H1 (cell line): ENCODE results near the gene IGFBP3. TPM values are rescaled to one million over a fixed set of nuclear protein-coding genes. Genes with fewer than 3 reads are reported as not detected.

Experiments
- CTCF ChIA-PET: fragments of 300-600 bp; sonication (Branson Sonifier 250); formaldehyde crosslinking; loops from one replicate; lab custom pipeline; 2021; ENCODE audit not compliant: partially characterized antibody; lab: Charles Lee
- POLR2A ChIA-PET: fragments of 300-600 bp; sonication (Branson Sonifier 250); formaldehyde crosslinking; loops from one replicate; lab custom pipeline; 2021; ENCODE audit warnings: inconsistent platforms; ENCODE audit not compliant: partially characterized antibody; lab: Charles Lee
- DNase-seq, 2 experiments: peaks; one replicate each; pipeline versions ENCODE4 v3.0.0 to v3.0.0-alpha.2; 2010 to 2022; ENCODE audit warnings: low spot score in 2 of 2, low read depth in 1 of 2, mixed read lengths in 1 of 2
- FAIRE-seq: peaks from 2 replicates; lab custom pipeline; 2011; peaks lifted over from hg19 to GRCh38; lab: Jason Lieb, UNC
- H2AFZ ChIP-seq: 2 replicates; pipeline ENCODE4 v1.8.1; 2012; ENCODE audit warnings: low read length, inconsistent platforms
- H2AK5ac ChIP-seq: 2 replicates; pipeline ENCODE4 v1.6.1; 2013; ENCODE audit warnings: low read depth, low read length
- H2BK120ac ChIP-seq: replicated peaks from 2 replicates; pipeline ENCODE3; 2013; ENCODE audit warnings: low read depth, low read length, inconsistent platforms
- H2BK12ac ChIP-seq: 2 replicates; pipeline ENCODE4 v1.6.1; 2013; ENCODE audit warnings: low read depth, low read length
- H2BK15ac ChIP-seq: 2 replicates; pipeline ENCODE4 v1.6.1; 2013; ENCODE audit warnings: low read length
- H2BK20ac ChIP-seq: 2 replicates; pipeline ENCODE4 v1.6.1; 2013; ENCODE audit warnings: low read length
- H2BK5ac ChIP-seq: 2 replicates; pipeline ENCODE4 v1.6.1; 2013; ENCODE audit warnings: low read depth, low read length
- H3K14ac ChIP-seq: 2 replicates; pipeline ENCODE4 v1.6.1; 2013; ENCODE audit warnings: inconsistent platforms; ENCODE audit not compliant: insufficient read length
- H3K18ac ChIP-seq: 2 replicates; pipeline ENCODE4 v1.6.1; 2013; ENCODE audit warnings: low read length; ENCODE audit errors: extremely low read depth
- H3K23ac ChIP-seq: 2 replicates; pipeline ENCODE4 v1.6.1; 2013; ENCODE audit warnings: inconsistent platforms; ENCODE audit not compliant: insufficient read length
- H3K23me2 ChIP-seq: 2 replicates; pipeline ENCODE4 v1.6.1; 2013; ENCODE audit warnings: low read depth, low read length
- H3K27ac ChIP-seq: 2 replicates; pipeline ENCODE4 v1.6.1; 2011; ENCODE audit warnings: low read depth, low read length, inconsistent platforms
- H3K27me3 ChIP-seq, 4 experiments: replicated peaks in 1 of 4; 1 replicate in 1 of 4; 2 replicates in 3 of 4; pipeline versions ENCODE4 v1.6.1 to v1.8.1; 2011 to 2013; ENCODE audit warnings: low read length in 3 of 4, mild to moderate bottlenecking in 3 of 4, inconsistent platforms in 2 of 4, mixed read lengths in 2 of 4, moderate library complexity in 1 of 4; ENCODE audit not compliant: control insufficient read depth in 3 of 4, insufficient read depth in 3 of 4; ENCODE audit errors: extremely low read depth in 1 of 4
- H3K36me3 ChIP-seq, 4 experiments: 2 replicates each; pipeline versions ENCODE4 v1.6.1 to v1.8.1; 2011 to 2013; ENCODE audit warnings: mild to moderate bottlenecking in 4 of 4, low read length in 3 of 4, moderate library complexity in 2 of 4, control low read depth in 1 of 4, inconsistent platforms in 1 of 4; ENCODE audit not compliant: insufficient read depth in 4 of 4, control insufficient read depth in 2 of 4
- H3K4ac ChIP-seq: replicated peaks from 2 replicates; pipeline ENCODE3; 2013; ENCODE audit warnings: low read length, low read depth, mixed read lengths, inconsistent platforms; ENCODE audit not compliant: insufficient read length
- H3K4me1 ChIP-seq, 4 experiments: replicated peaks in 1 of 4; 1 replicate in 1 of 4; 2 replicates in 3 of 4; pipeline versions ENCODE4 v1.6.1 to v1.8.1; 2011 to 2013; ENCODE audit warnings: low read length in 3 of 4, inconsistent platforms in 2 of 4, mixed read lengths in 1 of 4; ENCODE audit not compliant: insufficient read depth in 4 of 4, control insufficient read depth in 3 of 4
- H3K4me2 ChIP-seq, 2 experiments: 2 replicates each; pipeline versions ENCODE4 v1.6.1 to v1.8.1; 2011 to 2013; ENCODE audit warnings: low read depth in 2 of 2, low read length in 2 of 2, control low read depth in 1 of 2, inconsistent platforms in 1 of 2, mild to moderate bottlenecking in 1 of 2; ENCODE audit not compliant: insufficient read depth in 1 of 2
- H3K4me3 ChIP-seq, 4 experiments: fragments of 200-600, 300-600 bp in 1 of 4; sonication (generic), shearing (Covaris generic), sonication (Bioruptor Twin) in 1 of 4; 2 replicates each; pipeline versions ENCODE4 v1.5.1 to v1.8.1; 2011 to 2016; ENCODE audit warnings: low read length in 4 of 4, low read depth in 3 of 4, control low read depth in 2 of 4, inconsistent platforms in 2 of 4, mild to moderate bottlenecking in 2 of 4, mixed read lengths in 1 of 4, moderate library complexity in 1 of 4; ENCODE audit not compliant: insufficient read depth in 2 of 4; ENCODE audit errors: extremely low read depth in 1 of 4
- H3K56ac ChIP-seq: replicated peaks from 2 replicates; pipeline ENCODE3; 2013; ENCODE audit warnings: low read depth, mild to moderate bottlenecking, mixed read lengths, low read length, inconsistent platforms; ENCODE audit not compliant: insufficient read length
- H3K79me1 ChIP-seq: 2 replicates; pipeline ENCODE4 v1.6.1; 2013; ENCODE audit warnings: low read depth, low read length, control low read depth
- H3K79me2 ChIP-seq, 2 experiments: 2 replicates each; pipeline versions ENCODE4 v1.6.1 to v1.8.1; 2012 to 2013; ENCODE audit warnings: low read length in 2 of 2, mild to moderate bottlenecking in 2 of 2, inconsistent platforms in 1 of 2; ENCODE audit not compliant: insufficient read depth in 2 of 2, control insufficient read depth in 1 of 2
- H3K9ac ChIP-seq, 4 experiments: replicated peaks in 1 of 4; 1 replicate in 1 of 4; 2 replicates in 3 of 4; pipeline versions ENCODE4 v1.6.1 to v1.8.1; 2011 to 2013; ENCODE audit warnings: low read depth in 3 of 4, low read length in 3 of 4, control low read depth in 2 of 4, mild to moderate bottlenecking in 2 of 4, moderate library complexity in 2 of 4, inconsistent platforms in 1 of 4; ENCODE audit errors: extremely low read depth in 1 of 4
- H3K9me3 ChIP-seq, 2 experiments: 2 replicates each; pipeline versions ENCODE4 v1.6.1 to v1.8.1; 2012 to 2013; ENCODE audit warnings: mild to moderate bottlenecking in 2 of 2, moderate library complexity in 2 of 2, control low read depth in 1 of 2, inconsistent platforms in 1 of 2, low read depth in 1 of 2, low read length in 1 of 2, mixed read lengths in 1 of 2; ENCODE audit not compliant: insufficient read depth in 2 of 2
- H4K20me1 ChIP-seq, 2 experiments: replicated peaks in 1 of 2; 2 replicates each; pipeline versions ENCODE3 to v1.8.1; 2011 to 2013; ENCODE audit warnings: inconsistent platforms in 2 of 2, low read length in 2 of 2, mild to moderate bottlenecking in 1 of 2; ENCODE audit not compliant: insufficient read depth in 2 of 2, control insufficient read depth in 1 of 2
- H4K5ac ChIP-seq: 2 replicates; pipeline ENCODE4 v1.6.1; 2013; ENCODE audit warnings: low read length, low read depth, mixed read lengths, inconsistent platforms; ENCODE audit not compliant: insufficient read length
- H4K8ac ChIP-seq: 2 replicates; pipeline ENCODE4 v1.8.0; 2013; ENCODE audit warnings: mild to moderate bottlenecking, moderate library complexity, low read length, inconsistent platforms; ENCODE audit not compliant: insufficient read depth; ENCODE audit errors: extremely low read depth
- H4K91ac ChIP-seq: replicated peaks from 2 replicates; pipeline ENCODE3; 2013; ENCODE audit warnings: low read length, mixed read lengths, inconsistent platforms; ENCODE audit not compliant: insufficient read length
- ATF3 ChIP-seq: IDR thresholded peaks from 2 replicates; pipeline ENCODE4 v1.6.1; 2011; ENCODE audit warnings: low read depth, mild to moderate bottlenecking, low read length; ENCODE audit not compliant: insufficient read depth
- HDAC6 ChIP-seq: IDR thresholded peaks from one replicate; pipeline ENCODE4 v1.7.1; 2012; ENCODE audit warnings: low read depth, mild to moderate bottlenecking, inconsistent platforms, low read length, moderate library complexity
- RAD21 ChIP-seq, 2 experiments: IDR thresholded peaks in 1 of 2; conservative IDR thresholded peaks in 1 of 2; 2 replicates each; pipeline ENCODE4 v1.6.1; 2011; ENCODE audit warnings: low read depth in 2 of 2, low read length in 2 of 2, improper control_type of control experiment in 1 of 2, inconsistent platforms in 1 of 2, mild to moderate bottlenecking in 1 of 2, moderate library complexity in 1 of 2
- RFX5 ChIP-seq: IDR thresholded peaks from 2 replicates; pipeline ENCODE4 v1.6.1; 2011; ENCODE audit warnings: low read depth, low read length, improper control_type of control experiment, borderline replicate concordance
- RNF2 ChIP-seq: fragments of 200-900, 300-1000 bp; sonication (generic); IDR thresholded peaks from 2 replicates; pipeline ENCODE4 v1.7.1; 2016; ENCODE audit warnings: borderline replicate concordance, low read depth, mild to moderate bottlenecking, antibody characterized with exemption, low read length; ENCODE audit not compliant: poor library complexity, severe bottlenecking; ENCODE audit errors: missing control alignments
- SRF ChIP-seq: IDR thresholded peaks from 2 replicates; pipeline ENCODE4 v1.6.1; 2011; ENCODE audit warnings: mild to moderate bottlenecking, low read depth, low read length, moderate library complexity
- TAF1 ChIP-seq: IDR thresholded peaks from 2 replicates; pipeline ENCODE4 v1.6.1; 2011; ENCODE audit warnings: mild to moderate bottlenecking, low read depth, low read length
- WGBS, 2 experiments: shearing (Covaris generic) in 1 of 2; methylation state at CpG; one replicate each; pipeline versions ENCODE4 v1.1.6 to v1.1.7; 2013 to 2015; ENCODE audit warnings: low lambda C conversion rate in 2 of 2, mixed read lengths in 2 of 2, inconsistent platforms in 1 of 2, low coverage in 1 of 2, missing lambda C conversion rate in 1 of 2; ENCODE audit not compliant: insufficient replicate concordance in 2 of 2, insufficient coverage in 1 of 2, insufficient read length in 1 of 2; ENCODE audit errors: extremely low coverage in 1 of 2, missing lambda C conversion rate in 1 of 2; 5-methylcytosine and 5-hydroxymethylcytosine counted together
- polyA plus RNA-seq, 7 experiments: library from polyadenylated mRNA; depleted of rRNA in 3 of 7; stranded (reverse) in 5 of 7; unstranded in 2 of 7; fragments of >200 nt in 5 of 7; fragments of 200-250 nt in 2 of 7; gene quantifications; 1 replicate in 5 of 7; 2 replicates in 1 of 7; 4 replicates in 1 of 7; pipeline versions ENCODE4 v1.2.1 to v1.2.3, GENCODE V29; 2011 to 2013; ENCODE audit warnings: missing spikeins in 2 of 7, mixed read lengths in 2 of 7
- total RNA-seq: library from RNA; stranded (reverse); fragmentation: NEBNext Ultra II Directional; extraction: Animal tissue kit (Norgen Biotek cat#: 25700); gene quantifications from 2 replicates; pipeline ENCODE4 v1.2.1, GENCODE V29; 2021

IGFBP3 gene
- total and polyA plus RNA-seq, 2 of the 8 experiments (the other 6 are each of a cell fraction or from before 2014, with no cell fraction given): 5.5 to 12.1 TPM

GRCh38 chr7:45891462-45892402 is 29.3 kb downstream of the IGFBP3 start:
- H2AFZ ChIP-seq: no peak overlapping the region
- POLR2A ChIA-PET: interaction anchor here (1.2 kb wide), 1 partner anchor 11 kb away, joined by 3 read pairs; no protein-coding TSS in a partner anchor
- H3K79me1 ChIP-seq: no peaks in the 10 kb centered on the region
- CTCF ChIA-PET: interaction anchor here (0.9 to 3.8 kb wide), 17 partner anchors 9 to 1290 kb away, joined by 3 to 22 read pairs (median 6); partner anchors contain the start of gene IGFBP3
- no peak overlapping the region for H3K27ac ChIP-seq
- peaks cover 23 to 42% (median 35%) of the 10 kb centered on the region in 4 experiments for H3K27me3 ChIP-seq
- no peak for FAIRE-seq
- no peaks in the 10 kb centered on the region for H3K36me3 ChIP-seq
- H3K4me3 ChIP-seq: no peak overlapping the region
- H2BK5ac ChIP-seq: no peak overlapping the region
- peaks cover 2 to 15% (median 9%) of the 10 kb centered on the region in 4 experiments for H3K4me1 ChIP-seq
- no peak overlapping the region for H2BK120ac ChIP-seq
- H2BK12ac ChIP-seq: no peak overlapping the region; the same call in 1 of the 2 replicates
- H3K4ac ChIP-seq: no peak overlapping the region
- no peak overlapping the region for H4K91ac ChIP-seq
- no peaks in the 10 kb centered on the region for H4K20me1 ChIP-seq
- no peak overlapping the region for H3K14ac ChIP-seq
- H3K18ac ChIP-seq: no peak overlapping the region
- no peak overlapping the region for H3K4me2 ChIP-seq
- no peak overlapping the region for H2BK15ac ChIP-seq
- H2AK5ac ChIP-seq: no peak overlapping the region
- peaks cover 11% of the 10 kb centered on the region; the same call in 1 of the 2 replicates for H3K23me2 ChIP-seq
- H4K8ac ChIP-seq: no peak overlapping the region
- DNase-seq: no peak
- H4K5ac ChIP-seq: no peak overlapping the region
- no peaks in the 10 kb centered on the region for H3K79me2 ChIP-seq
- H3K9ac ChIP-seq: no peak overlapping the region
- H3K23ac ChIP-seq: no peak overlapping the region
- no peak overlapping the region for H2BK20ac ChIP-seq
- 88% methylated on average over 10 of the region's 10 CpGs; no CpG with 5 or more reads in 1 of the 2 experiments for WGBS, 2 experiments
- H3K9me3 ChIP-seq: no peaks in the 10 kb centered on the region
- no peak overlapping the region for H3K56ac ChIP-seq
- TF ChIP-seq RFX5 (no peak), RAD21 (IDR thresholded peaks at IDR 0.05 in 1 of 2, conservative IDR thresholded peaks at IDR 0.05 in 1 of 2; ENCODE audit: low read depth in 2 of 2, low read length in 2 of 2) (no peak), TAF1 (no peak), RNF2 (no peak), SRF (no peak), HDAC6 (no peak), ATF3 (no peak)
